ENCODE results near the gene PPP2R5E.

GRCh38 chr14:63378444-63378843, 164.7 kb downstream of the PPP2R5E start:
- TF ChIP-seq JUND (IDR thresholded peaks at IDR 0.05; ENCODE audit: low read length) = no peak
- no peak for TF ChIP-seq CTCF (IDR thresholded peaks at IDR 0.05; ENCODE audit: control extremely low read depth in 1 of 3, insufficient read depth in 1 of 3, low read depth in 1 of 3, low read length in 3 of 3)
- no peak for TF ChIP-seq MAFK (IDR thresholded peaks at IDR 0.05; ENCODE audit: low read depth, low read length)
- TF ChIP-seq NRF1 (IDR thresholded peaks at IDR 0.05; ENCODE audit: low read depth, low read length) = no peak

All from H1 (cell line).